Activated CD8-positive, alpha-beta memory T cell treated with anti-CD3 and anti-CD28 coated beads, Interleukin-2, amount 50 U/mL, for 24 hours (primary cell): ENCODE measurements around the gene AMDHD2.

ENCODE experiments used
- DNase-seq: peaks from one replicate; pipeline ENCODE4 v3.0.0-alpha.2; 2020; ENCODE audit errors: extremely low read depth

AMDHD2 gene

DNA sequence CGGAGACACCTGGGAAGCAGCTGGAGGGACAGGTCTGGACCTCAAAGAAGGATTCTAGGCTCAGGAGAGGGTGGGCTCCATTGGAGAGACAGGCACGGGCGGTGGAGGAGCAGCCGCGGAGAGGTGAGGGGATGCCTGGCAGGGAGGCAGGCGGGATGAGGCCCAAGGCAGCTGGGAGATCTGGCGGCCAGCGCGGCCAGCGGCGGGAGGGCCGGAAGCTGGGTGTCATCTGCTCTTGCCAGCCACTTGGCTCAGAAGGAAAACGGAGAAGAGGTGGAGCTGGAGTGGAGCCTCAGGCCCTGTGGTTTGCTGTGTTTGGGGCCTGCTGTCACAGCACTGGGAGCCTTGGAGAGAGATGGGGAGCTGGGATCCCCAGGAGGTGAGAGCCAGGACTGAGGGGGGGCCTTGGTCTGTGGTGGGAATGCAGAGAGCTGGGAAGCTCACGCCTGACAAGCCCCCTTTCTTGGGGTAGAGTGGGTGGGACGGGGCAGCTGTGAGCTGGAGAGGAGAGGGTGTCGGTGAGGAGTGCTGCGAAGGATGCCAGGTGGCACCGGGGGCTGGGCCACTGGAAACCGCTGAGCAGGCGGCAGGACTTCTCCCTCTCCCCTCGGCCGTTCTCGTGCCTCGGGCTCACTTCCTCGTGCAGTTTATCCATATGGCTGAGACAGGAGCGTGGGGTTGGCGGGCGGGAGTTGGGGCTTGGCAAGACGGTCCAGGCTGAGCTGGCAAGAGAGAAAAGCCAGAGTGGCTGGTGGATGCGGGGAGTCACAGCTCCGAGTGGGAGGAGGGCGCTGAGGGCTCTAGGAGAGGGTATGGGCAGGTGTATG, 37.2 kb upstream of the AMDHD2 start:
- DNase-seq = no peak

- no peak for DNase-seq
These were observed 36.0 kb upstream of the AMDHD2 start for GRCh38 chr16:2483939-2484897.

GRCh38 chr16:2484898-2485508, 35.2 kb upstream of the AMDHD2 start:
- no peak for DNase-seq

DNA sequence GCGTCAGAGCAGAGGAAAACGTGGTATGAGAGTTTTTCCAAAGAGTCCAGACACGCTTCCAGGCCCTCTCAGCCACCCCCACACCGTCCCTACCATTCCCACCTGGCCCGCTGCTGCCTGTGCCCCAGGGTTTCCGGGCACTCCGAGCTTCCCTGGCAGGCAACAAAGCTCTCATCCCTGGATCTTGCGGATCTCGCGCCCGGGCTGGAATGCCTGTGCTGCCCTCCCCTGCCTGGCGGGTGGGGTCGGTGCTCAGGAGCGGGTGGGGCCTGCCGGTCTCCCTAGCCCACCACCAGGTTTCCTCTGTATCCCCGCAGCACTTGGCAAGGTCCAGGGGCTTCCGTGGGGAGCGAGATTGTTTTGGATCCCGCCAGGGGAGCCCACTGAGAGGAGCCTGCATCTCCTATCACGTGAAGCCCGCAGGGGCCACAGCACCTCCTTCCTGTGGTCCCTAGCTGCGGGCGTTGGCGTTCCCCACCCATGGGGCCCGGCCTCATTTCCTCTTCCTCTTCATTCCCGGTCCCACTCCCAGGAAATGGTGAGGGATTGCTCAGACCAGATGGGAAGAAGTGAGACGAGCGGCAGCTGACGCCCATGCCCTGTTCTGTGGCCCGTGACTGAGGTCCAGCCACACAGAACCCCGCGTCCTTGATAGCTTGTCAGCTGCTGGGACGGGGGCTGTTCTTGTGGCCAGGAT, 34.2 kb upstream of the AMDHD2 start:
- DNase-seq = no peak

DNA sequence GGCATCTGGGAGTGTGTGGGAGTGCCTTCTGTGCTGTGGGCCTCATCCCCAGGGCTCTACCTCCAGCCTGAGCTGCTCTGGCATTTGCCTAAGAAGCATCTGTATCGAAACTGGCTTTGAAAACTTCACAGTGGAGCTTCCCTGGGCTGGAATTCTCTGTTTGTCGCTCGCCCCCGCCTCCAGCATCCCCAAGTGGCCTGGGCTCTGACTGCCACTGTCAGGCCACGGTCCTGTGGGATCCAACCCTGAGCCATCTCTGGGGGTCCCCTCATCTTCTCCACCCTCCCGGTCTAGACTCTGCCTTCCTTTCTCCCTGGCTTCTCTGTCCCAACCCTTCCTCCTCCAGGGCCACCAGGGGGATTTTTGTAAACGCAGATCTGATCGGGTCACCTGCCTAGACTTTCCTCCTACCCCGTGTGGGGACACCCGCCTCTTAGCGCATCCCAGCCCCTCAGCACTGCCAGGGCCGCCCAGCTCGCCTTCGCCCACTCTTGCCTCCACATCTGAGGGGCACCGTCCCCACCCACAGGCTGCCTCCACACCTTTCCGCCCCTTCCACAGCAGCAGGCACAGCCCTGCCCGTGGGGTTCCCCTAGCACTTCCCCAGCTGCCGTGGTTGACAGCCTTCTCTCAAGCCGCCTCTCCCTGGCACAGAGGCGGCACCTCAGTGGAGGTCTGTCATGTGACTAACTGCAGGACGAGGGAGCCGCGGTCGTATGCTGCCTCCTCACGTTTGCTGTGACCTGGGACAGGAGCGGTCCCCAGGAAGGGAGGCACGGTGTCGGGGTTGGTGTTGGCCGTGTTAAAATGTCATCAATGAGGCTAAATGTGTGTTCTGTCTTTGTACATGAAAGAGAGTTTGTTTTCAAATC, 33.3 kb upstream of the AMDHD2 start:
- DNase-seq = peak; percentile 37

GRCh38 chr16:2487517-2487842, 32.7 kb upstream of the AMDHD2 start:
- no peak for DNase-seq

GRCh38 chr16:2487903-2488531, 32.2 kb upstream of the AMDHD2 start:
- no peak for DNase-seq

DNA sequence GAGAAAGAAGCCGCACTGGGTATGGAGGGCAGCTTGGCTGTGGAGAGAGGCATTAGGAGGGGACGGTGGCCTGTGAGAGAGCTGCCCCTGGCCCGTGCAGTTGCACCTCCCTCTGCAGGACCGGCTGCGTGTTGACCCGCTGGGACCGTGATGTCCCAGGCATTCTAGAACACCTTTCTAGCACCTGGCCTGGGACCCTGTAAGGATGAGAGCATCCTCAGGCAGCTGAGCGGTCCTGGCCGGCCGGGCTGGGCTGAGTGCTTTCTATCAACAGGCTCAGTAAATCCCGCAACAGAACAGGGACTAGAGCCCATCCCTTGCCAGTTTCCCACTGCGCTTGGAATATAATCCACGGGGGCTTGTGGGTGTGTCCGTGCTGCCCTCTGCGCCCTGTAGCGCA, 30.6 kb upstream of the AMDHD2 start:
- no peak for DNase-seq

- DNase-seq = no peak
These were observed 29.7 kb upstream of the AMDHD2 start for GRCh38 chr16:2490190-2491105.

- DNase-seq = no peak
These were observed 27.9 kb upstream of the AMDHD2 start for GRCh38 chr16:2492292-2492691.

GRCh38 chr16:2493605-2494004, 26.6 kb upstream of the AMDHD2 start:
- no peak for DNase-seq

- no peak for DNase-seq
These were observed 25.6 kb upstream of the AMDHD2 start for GRCh38 chr16:2494616-2495015.

DNA sequence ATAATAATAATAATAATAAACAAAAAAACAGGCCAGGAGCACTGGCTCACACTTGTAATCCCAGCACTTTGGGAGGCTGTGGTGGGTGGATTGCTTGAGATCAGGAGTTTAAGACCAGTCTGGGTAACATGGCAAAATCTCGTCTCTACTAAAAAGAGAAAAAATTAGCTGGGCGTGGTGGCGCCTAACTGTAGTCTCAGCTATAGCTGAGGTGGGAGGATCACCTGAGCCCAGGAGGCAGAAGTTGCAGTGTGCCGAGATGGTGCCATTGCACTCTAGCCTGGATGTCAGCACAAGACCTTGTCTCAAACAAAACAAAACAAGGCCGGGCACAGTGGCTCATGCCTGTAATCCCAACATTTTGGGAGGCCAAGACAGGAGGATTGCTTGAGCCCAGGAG, 25.1 kb upstream of the AMDHD2 start:
- DNase-seq = no peak

GRCh38 chr16:2496223-2497115, 23.7 kb upstream of the AMDHD2 start:
- no peak for DNase-seq

DNA sequence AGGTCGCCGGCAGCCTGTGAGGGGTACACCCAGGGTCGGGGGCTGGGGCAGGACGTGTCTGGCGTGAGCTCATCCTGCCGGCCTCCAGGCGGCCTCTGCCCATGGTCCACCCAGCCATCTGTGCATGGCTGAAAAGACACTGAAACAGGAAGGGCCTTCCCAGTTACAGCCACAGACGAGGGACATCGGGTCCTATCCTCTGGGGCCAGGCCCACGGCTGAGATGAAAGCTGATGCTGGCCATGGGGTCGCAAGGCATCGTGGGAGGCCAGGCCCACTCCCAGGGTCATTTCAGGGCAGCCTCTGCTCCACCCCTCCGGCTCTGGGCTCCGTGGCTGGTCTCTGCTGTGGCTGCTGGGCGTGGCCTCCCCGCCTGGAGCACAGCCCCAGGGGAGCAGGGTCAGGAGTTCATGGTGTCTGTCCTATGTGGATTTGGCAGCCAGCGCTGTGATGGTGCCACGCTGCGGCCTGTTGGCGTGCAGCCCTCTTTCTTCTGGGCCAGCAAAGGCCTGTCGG, 23.0 kb upstream of the AMDHD2 start:
- no peak for DNase-seq

DNA sequence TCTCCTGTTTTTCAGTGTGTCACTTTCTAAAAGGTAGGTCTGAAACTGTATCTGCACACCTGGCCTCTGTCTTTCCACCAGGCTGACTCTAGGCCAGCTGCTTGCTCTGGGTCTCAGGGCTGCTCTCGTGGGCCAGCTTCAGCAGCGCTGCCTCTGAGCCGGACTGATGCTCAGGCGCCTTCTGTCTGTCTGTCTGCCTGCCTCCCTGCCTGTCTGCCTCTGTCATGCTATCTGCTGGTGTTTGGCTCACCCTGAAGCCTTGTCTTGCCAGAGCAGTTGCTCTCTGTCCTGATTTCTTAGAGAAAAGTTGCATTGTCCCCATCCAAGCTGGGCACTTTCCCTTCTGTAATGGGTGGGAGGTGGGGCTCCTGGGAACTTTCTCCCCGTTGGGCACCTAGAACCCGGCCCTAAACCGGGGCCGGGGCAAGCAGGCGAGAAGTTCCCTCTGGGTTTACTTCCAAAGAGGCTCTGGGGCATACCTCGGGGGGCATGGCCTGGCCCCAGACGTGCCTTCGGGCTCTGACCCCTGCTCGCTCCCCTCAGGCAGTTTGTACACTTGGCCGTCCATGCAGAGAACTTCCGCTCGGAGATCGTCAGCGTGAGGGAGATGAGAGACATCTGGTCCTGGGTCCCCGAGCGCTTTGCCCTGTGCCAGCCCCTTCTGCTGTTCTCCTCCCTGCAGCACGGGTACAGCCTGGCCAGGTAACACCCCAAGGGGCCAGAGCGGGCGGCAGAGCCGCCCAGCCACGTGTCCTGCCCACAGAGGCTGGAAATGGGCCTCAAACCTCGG, 22.3 kb upstream of the AMDHD2 start:
- DNase-seq = no peak

GRCh38 chr16:2498531-2499253, 21.5 kb upstream of the AMDHD2 start:
- DNase-seq = no peak
